GM23338 (cell line): ENCODE data around the gene TTC16. TPM values are rescaled to one million over a fixed set of nuclear protein-coding genes. Genes with fewer than 3 reads are reported as not detected.

Experiments used
- ATAC-seq: fragments of 200-7000 bp; cut with Tn5 transposase; 3 replicates; pipeline ENCODE4 v1.9.1; 2020
- DNase-seq: peaks from one replicate; pipeline ENCODE4 v3.0.0-alpha.2; 2015; ENCODE audit warnings: low spot score
- H2AFZ ChIP-seq: fragments of 200-600 bp; sonication (generic); 2 replicates; pipeline ENCODE4 v1.8.0; 2016; ENCODE audit warnings: antibody characterized with exemption, mild to moderate bottlenecking, moderate library complexity
- H3F3A ChIP-seq: fragments of 200-600 bp; sonication (generic); replicated peaks from 2 replicates; pipeline ENCODE4 v1.8.0; 2017; ENCODE audit warnings: antibody characterized with exemption, mixed run types, low read depth
- H3K27ac ChIP-seq: fragments of 200-600 bp; sonication (generic); 2 replicates; pipeline ENCODE4 v1.6.1; 2016; ENCODE audit warnings: low read depth
- H3K27me3 ChIP-seq: fragments of 200-600 bp; sonication (generic); 2 replicates; pipeline ENCODE4 v1.8.0; 2016; ENCODE audit warnings: mild to moderate bottlenecking, mixed run types, moderate library complexity; ENCODE audit not compliant: insufficient read depth
- H3K36me3 ChIP-seq: fragments of 200-600 bp; sonication (generic); 2 replicates; pipeline ENCODE4 v1.8.0; 2016; ENCODE audit warnings: mild to moderate bottlenecking; ENCODE audit not compliant: insufficient read depth
- H3K4me1 ChIP-seq: fragments of 200-600 bp; sonication (generic); 2 replicates; pipeline ENCODE4 v1.8.0; 2016; ENCODE audit warnings: mild to moderate bottlenecking, moderate library complexity; ENCODE audit not compliant: insufficient read depth
- H3K4me2 ChIP-seq: fragments of 200-600 bp; sonication (generic); 2 replicates; pipeline ENCODE4 v1.7.1; 2017; ENCODE audit warnings: mixed run types
- H3K4me3 ChIP-seq: fragments of 200-600 bp; sonication (generic); 2 replicates; pipeline ENCODE4 v1.6.1; 2016; ENCODE audit warnings: mixed run types
- H3K79me2 ChIP-seq: fragments of 200-600 bp; sonication (generic); replicated peaks from 2 replicates; pipeline ENCODE4 v1.8.0; 2017; ENCODE audit warnings: mild to moderate bottlenecking; ENCODE audit not compliant: insufficient read depth
- H3K9me2 ChIP-seq: fragments of 200-600 bp; sonication (generic); 2 replicates; pipeline ENCODE4 v1.8.0; 2017; ENCODE audit not compliant: insufficient read depth
- H4K20me1 ChIP-seq: fragments of 200-600 bp; sonication (generic); replicated peaks from 2 replicates; pipeline ENCODE4 v1.8.0; 2017; ENCODE audit warnings: mild to moderate bottlenecking; ENCODE audit not compliant: insufficient read depth
- H3K27ac Mint-ChIP-seq: 2 replicates; pipeline ENCODE4 v1.8.0; 2020; ENCODE audit warnings: inconsistent platforms, mild to moderate bottlenecking, moderate library complexity, mixed read lengths
- H3K27me3 Mint-ChIP-seq: 3 replicates; pipeline ENCODE4 v1.8.0; 2022; ENCODE audit warnings: low read depth, mild to moderate bottlenecking, moderate library complexity, mixed read lengths, inconsistent platforms; ENCODE audit not compliant: insufficient read depth, poor library complexity
- H3K36me3 Mint-ChIP-seq: 3 replicates; pipeline ENCODE4 v1.8.0; 2021; ENCODE audit warnings: low read depth, mild to moderate bottlenecking, inconsistent platforms, moderate library complexity, mixed read lengths
- H3K4me1 Mint-ChIP-seq: 3 replicates; pipeline ENCODE4 v1.8.0; 2020; ENCODE audit warnings: mild to moderate bottlenecking, inconsistent platforms, mixed read lengths
- H3K4me3 Mint-ChIP-seq: 3 replicates; pipeline ENCODE4 v1.8.0; 2021; ENCODE audit warnings: moderate library complexity, mild to moderate bottlenecking, inconsistent platforms, mixed read lengths
- H3K9me3 Mint-ChIP-seq: 3 replicates; pipeline ENCODE4 v1.8.0; 2020; ENCODE audit warnings: moderate library complexity, mild to moderate bottlenecking, inconsistent platforms, mixed read lengths
- JUNB ChIP-seq: IDR thresholded peaks from one replicate; pipeline ENCODE4 v1.6.1; 2016; ENCODE audit warnings: antibody characterized with exemption; ENCODE audit not compliant: unreplicated experiment
- STAT1 ChIP-seq: IDR thresholded peaks from one replicate; pipeline ENCODE4 v1.6.1; 2016; ENCODE audit warnings: antibody characterized with exemption; ENCODE audit not compliant: unreplicated experiment
- ZNF331 ChIP-seq: fragments of 250-450 bp; sonication (Bioruptor Pico); IDR thresholded peaks from 2 replicates; pipeline ENCODE4 v1.5.0; 2020; ENCODE audit warnings: low read depth, mild to moderate bottlenecking, moderate library complexity
- polyA plus RNA-seq: library from polyadenylated mRNA; unstranded; fragments of >200 nt; fragmentation: Nextera tagmentation; extraction: Ambion mirVana; gene quantifications from 2 replicates; pipeline ENCODE4 v1.2.1, GENCODE V29; 2016
- total RNA-seq: library from RNA; depleted of rRNA; stranded (reverse); fragments of >200 nt; shearing (Covaris generic); gene quantifications from 2 replicates; pipeline ENCODE4 v1.2.3, GENCODE V29; 2014
- TF ChIP-seq, protein P1 (sequence below): IDR thresholded peaks from 2 replicates; pipeline ENCODE4 v1.6.1; 2016; ENCODE audit warnings: antibody characterized with exemption
- TF ChIP-seq, protein P2 (sequence below): fragments of 250-450 bp; sonication (Bioruptor Pico); IDR thresholded peaks from 2 replicates; pipeline ENCODE4 v1.5.0; 2020; ENCODE audit warnings: mild to moderate bottlenecking, moderate library complexity

Gene TTC16
- total and polyA plus RNA-seq, 2 experiments from 2014 or later = not detected

DNA sequence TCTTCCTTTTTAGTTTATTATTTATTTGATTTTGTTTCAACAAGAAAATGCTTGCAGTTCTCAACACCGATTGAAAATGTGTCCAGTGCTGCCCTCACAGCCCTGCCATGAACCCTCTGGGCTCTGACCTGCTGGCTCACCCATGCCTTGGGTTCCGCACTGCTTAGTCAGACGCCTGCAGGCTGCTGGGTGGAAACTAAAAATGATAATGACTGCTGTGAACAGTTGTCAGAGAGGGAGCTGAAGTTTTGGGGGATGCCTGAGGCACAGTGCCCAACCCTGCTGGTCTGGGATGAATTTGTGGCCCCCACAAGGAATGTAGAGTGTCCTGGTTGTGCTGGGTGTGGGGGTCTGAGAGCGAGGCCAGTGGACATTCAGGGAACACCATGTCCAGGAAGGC is 31.3 kb upstream of the TTC16 start:
- Histone ChIP-seq H3K9me2 (peaks cover 3% of the 10 kb centered on the region; the same call in 1 of the 2 replicates), H3K36me3 (peaks cover 5% of the 10 kb centered on the region; the same call in 1 of the 2 replicates), H3K4me2 (no peak overlapping the region), H2AFZ (no peak overlapping the region), H3K27me3 (no peaks in the 10 kb centered on the region), H3K79me2 (no peaks in the 10 kb centered on the region), H4K20me1 (0 out of 2 replicates have a peak, but pooled peaks cover 3% of the 10 kb centered on the region), H3K4me1 (no peaks in the 10 kb centered on the region), H3K4me3 (no peak overlapping the region), H3F3A (no peaks in the 10 kb centered on the region), H3K27ac (peak overlapping the region; percentile 15; the same call in 1 of the 2 replicates)
- DNase-seq = no peak
- no peak for ATAC-seq
- no peaks in the 10 kb centered on the region for H3K9me3 Mint-ChIP-seq
- no peak for TF ChIP-seq STAT1
- TF ChIP-seq, protein P1, sequence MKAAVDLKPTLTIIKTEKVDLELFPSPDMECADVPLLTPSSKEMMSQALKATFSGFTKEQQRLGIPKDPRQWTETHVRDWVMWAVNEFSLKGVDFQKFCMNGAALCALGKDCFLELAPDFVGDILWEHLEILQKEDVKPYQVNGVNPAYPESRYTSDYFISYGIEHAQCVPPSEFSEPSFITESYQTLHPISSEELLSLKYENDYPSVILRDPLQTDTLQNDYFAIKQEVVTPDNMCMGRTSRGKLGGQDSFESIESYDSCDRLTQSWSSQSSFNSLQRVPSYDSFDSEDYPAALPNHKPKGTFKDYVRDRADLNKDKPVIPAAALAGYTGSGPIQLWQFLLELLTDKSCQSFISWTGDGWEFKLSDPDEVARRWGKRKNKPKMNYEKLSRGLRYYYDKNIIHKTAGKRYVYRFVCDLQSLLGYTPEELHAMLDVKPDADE = no peak
- TF ChIP-seq JUNB = no peak
- no peak for TF ChIP-seq ZNF331 (CRISPR knock-in tag)
- TF ChIP-seq, protein P2, sequence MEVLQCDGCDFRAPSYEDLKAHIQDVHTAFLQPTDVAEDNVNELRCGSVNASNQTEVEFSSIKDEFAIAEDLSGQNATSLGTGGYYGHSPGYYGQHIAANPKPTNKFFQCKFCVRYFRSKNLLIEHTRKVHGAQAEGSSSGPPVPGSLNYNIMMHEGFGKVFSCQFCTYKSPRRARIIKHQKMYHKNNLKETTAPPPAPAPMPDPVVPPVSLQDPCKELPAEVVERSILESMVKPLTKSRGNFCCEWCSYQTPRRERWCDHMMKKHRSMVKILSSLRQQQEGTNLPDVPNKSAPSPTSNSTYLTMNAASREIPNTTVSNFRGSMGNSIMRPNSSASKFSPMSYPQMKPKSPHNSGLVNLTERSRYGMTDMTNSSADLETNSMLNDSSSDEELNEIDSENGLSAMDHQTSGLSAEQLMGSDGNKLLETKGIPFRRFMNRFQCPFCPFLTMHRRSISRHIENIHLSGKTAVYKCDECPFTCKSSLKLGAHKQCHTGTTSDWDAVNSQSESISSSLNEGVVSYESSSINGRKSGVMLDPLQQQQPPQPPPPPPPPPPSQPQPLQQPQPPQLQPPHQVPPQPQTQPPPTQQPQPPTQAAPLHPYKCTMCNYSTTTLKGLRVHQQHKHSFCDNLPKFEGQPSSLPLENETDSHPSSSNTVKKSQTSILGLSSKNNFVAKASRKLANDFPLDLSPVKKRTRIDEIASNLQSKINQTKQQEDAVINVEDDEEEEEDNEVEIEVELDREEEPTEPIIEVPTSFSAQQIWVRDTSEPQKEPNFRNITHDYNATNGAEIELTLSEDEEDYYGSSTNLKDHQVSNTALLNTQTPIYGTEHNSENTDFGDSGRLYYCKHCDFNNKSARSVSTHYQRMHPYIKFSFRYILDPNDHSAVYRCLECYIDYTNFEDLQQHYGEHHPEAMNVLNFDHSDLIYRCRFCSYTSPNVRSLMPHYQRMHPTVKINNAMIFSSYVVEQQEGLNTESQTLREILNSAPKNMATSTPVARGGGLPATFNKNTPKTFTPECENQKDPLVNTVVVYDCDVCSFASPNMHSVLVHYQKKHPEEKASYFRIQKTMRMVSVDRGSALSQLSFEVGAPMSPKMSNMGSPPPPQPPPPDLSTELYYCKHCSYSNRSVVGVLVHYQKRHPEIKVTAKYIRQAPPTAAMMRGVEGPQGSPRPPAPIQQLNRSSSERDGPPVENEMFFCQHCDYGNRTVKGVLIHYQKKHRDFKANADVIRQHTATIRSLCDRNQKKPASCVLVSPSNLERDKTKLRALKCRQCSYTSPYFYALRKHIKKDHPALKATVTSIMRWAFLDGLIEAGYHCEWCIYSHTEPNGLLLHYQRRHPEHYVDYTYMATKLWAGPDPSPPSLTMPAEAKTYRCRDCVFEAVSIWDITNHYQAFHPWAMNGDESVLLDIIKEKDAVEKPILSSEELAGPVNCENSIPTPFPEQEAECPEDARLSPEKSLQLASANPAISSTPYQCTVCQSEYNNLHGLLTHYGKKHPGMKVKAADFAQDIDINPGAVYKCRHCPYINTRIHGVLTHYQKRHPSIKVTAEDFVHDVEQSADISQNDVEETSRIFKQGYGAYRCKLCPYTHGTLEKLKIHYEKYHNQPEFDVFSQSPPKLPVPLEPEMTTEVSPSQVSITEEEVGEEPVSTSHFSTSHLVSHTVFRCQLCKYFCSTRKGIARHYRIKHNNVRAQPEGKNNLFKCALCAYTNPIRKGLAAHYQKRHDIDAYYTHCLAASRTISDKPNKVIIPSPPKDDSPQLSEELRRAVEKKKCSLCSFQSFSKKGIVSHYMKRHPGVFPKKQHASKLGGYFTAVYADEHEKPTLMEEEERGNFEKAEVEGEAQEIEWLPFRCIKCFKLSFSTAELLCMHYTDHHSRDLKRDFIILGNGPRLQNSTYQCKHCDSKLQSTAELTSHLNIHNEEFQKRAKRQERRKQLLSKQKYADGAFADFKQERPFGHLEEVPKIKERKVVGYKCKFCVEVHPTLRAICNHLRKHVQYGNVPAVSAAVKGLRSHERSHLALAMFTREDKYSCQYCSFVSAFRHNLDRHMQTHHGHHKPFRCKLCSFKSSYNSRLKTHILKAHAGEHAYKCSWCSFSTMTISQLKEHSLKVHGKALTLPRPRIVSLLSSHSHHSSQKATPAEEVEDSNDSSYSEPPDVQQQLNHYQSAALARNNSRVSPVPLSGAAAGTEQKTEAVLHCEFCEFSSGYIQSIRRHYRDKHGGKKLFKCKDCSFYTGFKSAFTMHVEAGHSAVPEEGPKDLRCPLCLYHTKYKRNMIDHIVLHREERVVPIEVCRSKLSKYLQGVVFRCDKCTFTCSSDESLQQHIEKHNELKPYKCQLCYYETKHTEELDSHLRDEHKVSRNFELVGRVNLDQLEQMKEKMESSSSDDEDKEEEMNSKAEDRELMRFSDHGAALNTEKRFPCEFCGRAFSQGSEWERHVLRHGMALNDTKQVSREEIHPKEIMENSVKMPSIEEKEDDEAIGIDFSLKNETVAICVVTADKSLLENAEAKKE = no peak
- H3K4me3 Mint-ChIP-seq = no peak overlapping the region
- no peak overlapping the region for H3K27ac Mint-ChIP-seq
- H3K36me3 Mint-ChIP-seq = peaks cover 31% of the 10 kb centered on the region
- peaks cover 2% of the 10 kb centered on the region for H3K27me3 Mint-ChIP-seq
- no peaks in the 10 kb centered on the region for H3K4me1 Mint-ChIP-seq
